ENCODE results near the gene PTPRN2.

PTPRN2 gene

DNA sequence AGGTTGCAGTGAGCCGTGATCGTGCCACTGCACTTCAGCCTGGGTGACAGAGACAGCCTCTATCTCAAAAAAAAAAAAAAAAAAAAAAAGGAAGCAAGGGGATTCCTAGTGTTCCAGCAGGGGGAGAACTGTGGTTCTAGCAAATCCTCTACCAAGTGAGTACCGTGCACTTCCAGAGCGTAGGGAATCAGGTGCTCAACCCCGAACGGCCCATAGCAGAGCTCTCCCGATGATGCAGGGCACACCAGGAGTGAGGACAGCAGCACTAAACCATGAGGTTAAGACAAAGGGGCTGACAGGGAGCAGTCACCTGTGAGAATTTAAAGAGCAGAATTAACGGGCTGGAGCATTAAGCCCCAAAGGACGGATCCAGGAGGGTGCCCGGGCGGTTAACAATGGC lies 173.6 kb downstream of the PTPRN2 start:
- DNase-seq (ENCODE audit: low read depth), result no peak
- H3K4me3 ChIP-seq (ENCODE audit: low read depth, low read length), result no peak overlapping the region
- TF ChIP-seq, protein P1, sequence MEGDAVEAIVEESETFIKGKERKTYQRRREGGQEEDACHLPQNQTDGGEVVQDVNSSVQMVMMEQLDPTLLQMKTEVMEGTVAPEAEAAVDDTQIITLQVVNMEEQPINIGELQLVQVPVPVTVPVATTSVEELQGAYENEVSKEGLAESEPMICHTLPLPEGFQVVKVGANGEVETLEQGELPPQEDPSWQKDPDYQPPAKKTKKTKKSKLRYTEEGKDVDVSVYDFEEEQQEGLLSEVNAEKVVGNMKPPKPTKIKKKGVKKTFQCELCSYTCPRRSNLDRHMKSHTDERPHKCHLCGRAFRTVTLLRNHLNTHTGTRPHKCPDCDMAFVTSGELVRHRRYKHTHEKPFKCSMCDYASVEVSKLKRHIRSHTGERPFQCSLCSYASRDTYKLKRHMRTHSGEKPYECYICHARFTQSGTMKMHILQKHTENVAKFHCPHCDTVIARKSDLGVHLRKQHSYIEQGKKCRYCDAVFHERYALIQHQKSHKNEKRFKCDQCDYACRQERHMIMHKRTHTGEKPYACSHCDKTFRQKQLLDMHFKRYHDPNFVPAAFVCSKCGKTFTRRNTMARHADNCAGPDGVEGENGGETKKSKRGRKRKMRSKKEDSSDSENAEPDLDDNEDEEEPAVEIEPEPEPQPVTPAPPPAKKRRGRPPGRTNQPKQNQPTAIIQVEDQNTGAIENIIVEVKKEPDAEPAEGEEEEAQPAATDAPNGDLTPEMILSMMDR (IDR thresholded peaks at IDR 0.05; ENCODE audit: low read depth, low read length), result no peak
- no peak for TF ChIP-seq MYC (IDR thresholded peaks at IDR 0.05; ENCODE audit: low read depth, low read length)
- TF ChIP-seq, protein P2, sequence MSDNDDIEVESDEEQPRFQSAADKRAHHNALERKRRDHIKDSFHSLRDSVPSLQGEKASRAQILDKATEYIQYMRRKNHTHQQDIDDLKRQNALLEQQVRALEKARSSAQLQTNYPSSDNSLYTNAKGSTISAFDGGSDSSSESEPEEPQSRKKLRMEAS (IDR thresholded peaks at IDR 0.05; ENCODE audit: low read depth, low read length), result no peak
- no peak for TF ChIP-seq POLR2A (IDR thresholded peaks at IDR 0.05; ENCODE audit: extremely low read depth, insufficient read length)

DNA sequence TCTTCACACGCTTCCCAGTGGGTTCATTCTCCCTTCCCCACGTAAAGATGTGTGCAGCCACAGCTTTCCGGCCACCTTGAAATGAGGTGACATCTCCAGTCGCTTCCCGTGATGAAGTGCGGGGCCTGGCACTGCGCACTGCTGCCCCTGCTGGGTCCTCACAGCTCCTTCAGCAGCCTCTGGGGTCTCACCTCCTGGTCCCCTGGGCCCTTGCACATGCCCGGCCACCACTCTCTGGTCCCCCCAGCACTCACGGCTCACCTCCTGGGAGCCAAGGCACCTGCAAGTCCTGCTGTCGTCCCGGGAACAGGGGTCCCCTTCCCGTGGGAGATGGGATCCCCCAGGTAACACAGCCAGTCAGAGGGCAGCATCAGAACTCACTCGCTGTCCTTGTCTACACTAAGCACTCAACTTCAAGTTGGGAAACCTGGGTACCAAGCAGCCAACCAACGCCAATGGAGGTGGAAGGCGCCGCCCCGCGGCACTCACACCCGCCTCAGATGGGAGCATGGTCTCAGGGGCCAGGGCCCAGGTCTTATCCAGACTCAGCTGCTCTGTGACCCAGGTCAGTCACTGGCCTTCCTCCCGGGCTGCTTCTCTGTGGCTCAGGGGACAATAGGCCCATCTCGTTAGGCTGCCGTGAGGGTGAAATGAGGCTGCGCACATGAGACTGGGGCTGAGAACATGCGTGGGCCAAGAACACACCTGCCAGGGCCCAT lies 176.2 kb downstream of the PTPRN2 start:
- no peak for DNase-seq (ENCODE audit: low read depth)
- no peak overlapping the region for H3K4me3 ChIP-seq (ENCODE audit: low read depth, low read length)
- TF ChIP-seq, protein P2 (IDR thresholded peaks at IDR 0.05; ENCODE audit: low read depth, low read length), result no peak
- TF ChIP-seq, protein P1 (IDR thresholded peaks at IDR 0.05; ENCODE audit: low read depth, low read length), result no peak
- TF ChIP-seq MYC (IDR thresholded peaks at IDR 0.05; ENCODE audit: low read depth, low read length), result no peak
- no peak for TF ChIP-seq POLR2A (IDR thresholded peaks at IDR 0.05; ENCODE audit: extremely low read depth, insufficient read length)

DNA sequence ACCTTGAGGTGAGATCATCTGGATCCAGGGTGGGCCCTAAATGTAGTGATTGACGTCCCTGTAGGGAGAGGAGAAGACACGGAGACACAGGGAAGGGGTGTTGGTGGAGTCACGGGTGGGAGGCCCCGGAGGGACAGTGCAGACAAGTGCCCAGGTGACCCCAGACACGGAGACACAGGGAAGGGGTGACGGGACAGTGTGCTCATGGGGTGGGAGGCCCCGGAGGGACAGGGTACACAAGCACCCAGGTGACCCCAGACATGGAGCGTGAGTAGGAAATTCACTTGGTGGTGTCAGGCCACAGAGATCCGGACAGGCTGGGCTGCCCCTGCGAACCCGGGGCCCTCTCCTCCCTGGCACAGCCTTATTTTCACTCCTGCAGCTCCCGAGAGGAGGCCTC lies 176.9 kb downstream of the PTPRN2 start:
- no peak overlapping the region for H3K4me3 ChIP-seq (ENCODE audit: low read depth, low read length)
- TF ChIP-seq, protein P1 (IDR thresholded peaks at IDR 0.05; ENCODE audit: low read depth, low read length), result no peak
- TF ChIP-seq POLR2A (IDR thresholded peaks at IDR 0.05; ENCODE audit: extremely low read depth, insufficient read length) (no peak), MYC (IDR thresholded peaks at IDR 0.05; ENCODE audit: low read depth, low read length) (no peak)
- TF ChIP-seq, protein P2 (IDR thresholded peaks at IDR 0.05; ENCODE audit: low read depth, low read length), result no peak
- DNase-seq (ENCODE audit: low read depth), result no peak

DNA sequence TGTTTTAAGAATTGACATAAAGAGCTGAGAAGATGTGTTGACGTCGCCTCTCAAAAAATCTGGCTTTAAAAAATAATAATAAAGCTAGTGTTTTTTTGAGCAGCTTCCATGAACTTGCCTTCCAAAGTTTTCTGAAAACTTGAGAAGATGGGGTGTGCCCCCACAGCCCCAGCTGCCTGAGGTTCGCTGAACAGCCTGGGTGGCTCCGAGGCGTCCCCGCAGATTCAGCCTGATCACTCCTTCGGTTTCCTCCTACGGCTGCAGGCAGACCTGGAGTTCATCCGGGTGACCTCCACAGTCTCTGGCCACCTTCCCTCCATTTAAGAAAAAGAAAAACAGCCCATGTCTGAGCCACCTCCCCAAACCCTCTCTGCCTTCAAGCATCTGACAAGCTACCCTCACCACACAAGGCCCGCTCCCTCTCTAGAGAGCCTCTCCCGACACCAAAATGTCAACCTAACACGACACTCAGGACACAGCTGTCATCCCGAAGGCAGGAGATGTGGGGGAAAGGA lies 177.8 kb downstream of the PTPRN2 start:
- H3K4me3 ChIP-seq (ENCODE audit: low read depth, low read length), result no peak overlapping the region
- TF ChIP-seq, protein P2 (IDR thresholded peaks at IDR 0.05; ENCODE audit: low read depth, low read length), result no peak
- TF ChIP-seq, protein P1 (IDR thresholded peaks at IDR 0.05; ENCODE audit: low read depth, low read length), result no peak
- TF ChIP-seq POLR2A (IDR thresholded peaks at IDR 0.05; ENCODE audit: extremely low read depth, insufficient read length) (no peak), MYC (IDR thresholded peaks at IDR 0.05; ENCODE audit: low read depth, low read length) (no peak)
- no peak for DNase-seq (ENCODE audit: low read depth)

DNA sequence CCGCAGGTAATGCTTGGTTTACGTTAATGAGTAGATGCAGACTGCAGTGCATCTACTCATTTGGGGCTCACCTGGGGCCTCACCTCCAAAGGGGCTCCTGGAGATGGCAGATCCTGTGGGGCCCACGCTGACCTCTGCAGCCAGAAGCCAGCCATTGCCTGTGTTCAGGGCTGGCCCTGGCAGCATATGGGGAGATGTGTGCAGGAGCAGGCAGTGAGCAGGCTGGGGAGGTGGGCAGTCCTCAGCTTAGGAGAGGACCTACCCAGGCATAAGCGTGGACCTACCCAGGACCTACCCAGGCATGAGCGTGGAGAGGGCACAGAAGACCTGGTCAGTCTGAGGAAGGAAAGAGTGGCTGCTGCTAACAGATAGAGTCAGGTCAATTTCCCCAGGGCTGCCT lies 178.5 kb downstream of the PTPRN2 start:
- no peak for DNase-seq (ENCODE audit: low read depth)
- TF ChIP-seq POLR2A (IDR thresholded peaks at IDR 0.05; ENCODE audit: extremely low read depth, insufficient read length) (no peak), MYC (IDR thresholded peaks at IDR 0.05; ENCODE audit: low read depth, low read length) (no peak)
- TF ChIP-seq, protein P2 (IDR thresholded peaks at IDR 0.05; ENCODE audit: low read depth, low read length), result no peak
- TF ChIP-seq, protein P1 (IDR thresholded peaks at IDR 0.05; ENCODE audit: low read depth, low read length), result no peak
- no peak overlapping the region for H3K4me3 ChIP-seq (ENCODE audit: low read depth, low read length)
